ENCODE data around the gene C12orf43.

C12orf43 gene

GRCh38 chr12:121026274-121027045, 10.2 kb upstream of the C12orf43 start:
- FAIRE-seq = no peak
- TF ChIP-seq CTCF (IDR thresholded peaks at IDR 0.05; ENCODE audit: insufficient read depth, missing control alignments) = peak; percentile 1
- DNase-seq (ENCODE audit: insufficient read length, low spot score) = no peak

DNA sequence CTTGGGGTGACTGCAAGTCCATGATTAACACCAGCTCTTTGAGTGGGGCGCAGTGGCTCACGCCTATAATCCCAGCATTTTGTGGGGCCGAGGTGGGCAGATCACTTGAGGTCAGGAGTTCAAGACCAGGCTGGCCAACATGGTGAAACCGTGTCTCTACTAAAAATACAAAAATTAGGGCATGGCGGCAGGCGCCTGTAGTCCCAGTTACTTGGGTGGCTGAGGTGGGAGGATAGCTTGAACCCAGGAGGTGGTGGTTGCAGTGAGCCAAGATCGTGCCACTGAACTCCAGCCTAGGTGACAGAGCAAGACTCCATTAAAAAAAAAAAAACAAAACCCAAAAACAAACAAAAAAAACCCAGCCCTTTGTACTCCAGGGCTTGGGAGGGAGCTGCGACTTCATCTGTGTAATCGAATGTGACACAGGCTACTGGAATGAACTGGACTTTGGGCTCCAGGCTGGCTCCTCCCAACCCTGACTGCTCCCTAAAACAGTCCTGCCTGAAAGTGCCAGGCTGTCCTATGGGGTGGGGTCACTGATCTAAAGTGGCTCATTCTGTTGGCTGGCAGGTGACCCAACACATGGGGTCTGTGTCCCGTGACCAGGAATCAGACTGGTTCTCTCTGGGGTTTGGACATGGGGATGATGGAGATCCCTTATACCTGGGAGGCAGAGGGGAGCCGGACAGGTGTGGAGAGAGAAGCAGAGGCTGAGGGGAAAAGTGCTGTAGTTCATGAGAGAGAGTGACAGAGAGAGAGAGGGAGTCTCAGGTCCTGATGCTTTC, 9.3 kb upstream of the C12orf43 start:
- FAIRE-seq (no peak), DNase-seq (ENCODE audit: insufficient read length, low spot score) (no peak)
- no peak for TF ChIP-seq CTCF (IDR thresholded peaks at IDR 0.05; ENCODE audit: insufficient read depth, missing control alignments)

GRCh38 chr12:121023799-121024198, 7.5 kb upstream of the C12orf43 start:
- no peak for FAIRE-seq
- DNase-seq (ENCODE audit: insufficient read length, low spot score) = no peak
- TF ChIP-seq CTCF (IDR thresholded peaks at IDR 0.05; ENCODE audit: insufficient read depth, missing control alignments) = no peak

DNA sequence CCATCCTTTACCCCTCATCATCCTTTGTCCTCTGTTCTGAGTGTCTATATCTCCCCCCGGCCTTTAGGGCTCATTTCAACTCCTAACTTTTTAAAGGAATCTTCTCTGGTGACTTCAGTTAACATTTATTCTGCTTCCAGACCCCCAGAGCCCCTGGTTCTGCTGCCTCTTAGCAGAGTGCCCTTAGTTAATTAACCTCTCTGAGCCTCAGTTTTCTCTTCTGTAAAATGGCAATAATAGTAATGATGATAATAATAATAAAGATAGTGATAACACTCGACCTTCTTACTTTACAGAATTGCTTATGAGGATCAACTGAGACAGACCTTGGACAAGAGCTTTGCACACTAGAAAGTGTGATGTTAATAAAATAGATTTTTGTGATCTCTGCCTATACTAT, 6.4 kb upstream of the C12orf43 start:
- FAIRE-seq (no peak), DNase-seq (ENCODE audit: insufficient read length, low spot score) (no peak)
- TF ChIP-seq CTCF (IDR thresholded peaks at IDR 0.05; ENCODE audit: insufficient read depth, missing control alignments) = no peak

- no peak for FAIRE-seq
These were observed 5.5 kb upstream of the C12orf43 start for GRCh38 chr12:121021754-121022153.

DNA sequence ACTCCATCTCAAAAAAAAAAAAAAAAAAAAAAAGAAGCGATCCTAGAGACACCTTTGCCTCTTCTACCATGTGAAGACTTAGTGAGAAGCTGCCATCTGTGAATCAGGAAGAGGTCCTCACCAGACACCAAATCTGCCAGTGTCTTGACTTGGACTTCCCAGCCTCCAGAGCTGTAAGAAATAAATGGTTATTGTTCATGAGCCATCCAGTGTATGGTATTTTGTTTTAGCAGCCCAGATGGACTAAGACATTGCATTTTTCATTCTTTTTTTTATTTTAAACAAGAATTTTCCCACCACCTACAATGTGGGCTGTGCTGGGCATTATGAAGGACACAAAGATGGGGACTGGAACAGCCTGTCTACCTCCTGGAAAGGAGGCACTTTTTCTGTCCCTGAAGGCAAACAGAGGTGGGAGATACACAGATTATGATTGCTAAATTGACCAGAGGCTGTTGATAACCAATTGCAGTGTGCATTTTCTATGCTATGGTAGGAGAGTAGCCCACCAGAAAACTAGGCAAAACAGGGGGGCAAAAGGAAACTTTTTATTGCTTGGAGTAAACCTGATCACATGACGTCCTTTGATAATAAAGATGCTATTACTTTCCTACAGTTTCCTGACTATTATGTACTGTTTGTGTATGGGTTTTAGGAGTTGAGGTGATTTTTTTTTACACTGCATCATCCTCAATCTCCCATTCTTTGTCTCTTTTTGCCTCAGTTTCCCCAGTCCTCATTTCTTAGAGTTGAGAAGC, 2.8 kb upstream of the C12orf43 start:
- DNase-seq (ENCODE audit: insufficient read length, low spot score) (no peak), FAIRE-seq (no peak)
- TF ChIP-seq CTCF (IDR thresholded peaks at IDR 0.05; ENCODE audit: insufficient read depth, missing control alignments) = no peak

More at GRCh38 chr12:121021754-121022153, 5.5 kb upstream of the C12orf43 start:
- no peak for DNase-seq (ENCODE audit: insufficient read length, low spot score)
- no peak for TF ChIP-seq CTCF (IDR thresholded peaks at IDR 0.05; ENCODE audit: insufficient read depth, missing control alignments)
